Colonic mucosa (tissue), 4 donors: ENCODE data around the gene SYT6. TPM values are rescaled to one million over a fixed set of nuclear protein-coding genes. Genes with fewer than 3 reads are reported as not detected.

Source experiments
- DNase-seq: peaks from one replicate; pipeline ENCODE4 v3.0.0-alpha.2; 2020
- H3K27ac ChIP-seq: fragments of 200-600 bp; one replicate; pipeline ENCODE4 v1.8.0; 2021
- H3K27me3 ChIP-seq: fragments of 200-600 bp; one replicate; pipeline ENCODE4 v1.8.0; 2021
- H3K36me3 ChIP-seq: fragments of 200-600 bp; one replicate; pipeline ENCODE4 v1.8.0; 2021
- H3K4me1 ChIP-seq: fragments of 200-600 bp; one replicate; pipeline ENCODE4 v1.8.0; 2021; ENCODE audit warnings: mild to moderate bottlenecking
- H3K4me3 ChIP-seq: fragments of 200-600 bp; one replicate; pipeline ENCODE4 v1.8.0; 2021
- H3K9ac ChIP-seq, 2 donors: one replicate each; pipeline ENCODE4 v1.7.0; 2013; ENCODE audit warnings: control low read depth in 2 of 2, low read depth in 2 of 2, low read length in 2 of 2
- H3K9me3 ChIP-seq: fragments of 200-600 bp; one replicate; pipeline ENCODE4 v1.8.0; 2021
- CTCF ChIP-seq: fragments of 200-600 bp; IDR thresholded peaks from one replicate; pipeline ENCODE4 v1.8.0; 2022; ENCODE audit warnings: antibody characterized with exemption, mild to moderate bottlenecking
- intact Hi-C: fragments of 100-400 bp; cut with DNase I; formaldehyde crosslinking; loops from one replicate; pipeline ENCODE4 v1.14.1; 2022
- total RNA-seq, 2 donors: library from RNA; stranded (reverse); fragmentation: NEBNext Ultra II Directional in 1 of 2; extraction: Animal tissue kit (Norgen Biotek cat#: 25700) in 1 of 2; gene quantifications; one replicate each; pipeline ENCODE4 v1.2.1, GENCODE V29; 2021
- donor health status: healthy.
- donor health status: DM: no; HTN: no; CAD: no.
- donor health status: DM: no; HTN: no; CAD: no.

The SYT6 gene
- total RNA-seq, 2 donors from 2014 or later: 0.22 to 0.35 TPM

GRCh38 chr1:114094675-114095074, 59.0 kb downstream of the SYT6 start:
- Histone ChIP-seq H3K9me3 (no peaks in the 10 kb centered on the region), H3K9ac (no peak overlapping the region), H3K4me3 (no peak overlapping the region), H3K4me1 (no peaks in the 10 kb centered on the region), H3K27me3 (no peaks in the 10 kb centered on the region), H3K27ac (no peak overlapping the region), H3K36me3 (no peaks in the 10 kb centered on the region)
- intact Hi-C loops: loop anchor here (10.0 kb wide), 1 partner anchor 190 kb away; no protein-coding TSS in a partner anchor
- TF ChIP-seq CTCF: no peak
- no peak for DNase-seq

- Histone ChIP-seq H3K9ac (no peak overlapping the region), H3K9me3 (no peaks in the 10 kb centered on the region), H3K4me1 (no peaks in the 10 kb centered on the region), H3K36me3 (no peaks in the 10 kb centered on the region), H3K4me3 (no peak overlapping the region), H3K27me3 (no peaks in the 10 kb centered on the region), H3K27ac (no peak overlapping the region)
- no peak for DNase-seq
- intact Hi-C loops: loop anchor here (10.0 kb wide), 1 partner anchor 191 kb away; no protein-coding TSS in a partner anchor
- TF ChIP-seq CTCF: no peak
Measured at GRCh38 chr1:114094363-114094634, 59.4 kb downstream of the SYT6 start.

- no peak overlapping the region for H3K27ac ChIP-seq
- no peaks in the 10 kb centered on the region for H3K36me3 ChIP-seq
- intact Hi-C loops: loop anchor here (10.0 kb wide), 1 partner anchor 191 kb away; no protein-coding TSS in a partner anchor
- no peaks in the 10 kb centered on the region for H3K4me1 ChIP-seq
- H3K4me3 ChIP-seq: no peak overlapping the region
- no peak for DNase-seq
- no peak overlapping the region for H3K9ac ChIP-seq
- no peaks in the 10 kb centered on the region for H3K27me3 ChIP-seq
- no peak for TF ChIP-seq CTCF
- H3K9me3 ChIP-seq: no peaks in the 10 kb centered on the region
Measured at GRCh38 chr1:114093624-114094362, 59.9 kb downstream of the SYT6 start.

- H3K9me3 ChIP-seq: no peaks in the 10 kb centered on the region
- intact Hi-C loops: loop anchor here (10.0 kb wide), 1 partner anchor 192 kb away; no protein-coding TSS in a partner anchor
- H3K27ac ChIP-seq: no peak overlapping the region
- no peak overlapping the region for H3K4me3 ChIP-seq
- H3K27me3 ChIP-seq: no peaks in the 10 kb centered on the region
- no peak overlapping the region for H3K9ac ChIP-seq
- no peaks in the 10 kb centered on the region for H3K4me1 ChIP-seq
- no peaks in the 10 kb centered on the region for H3K36me3 ChIP-seq
- DNase-seq: no peak
- no peak for TF ChIP-seq CTCF
Measured at GRCh38 chr1:114092186-114093062, 61.2 kb downstream of the SYT6 start.

- no peak for DNase-seq
- no peak overlapping the region for H3K9ac ChIP-seq
- H3K9me3 ChIP-seq: no peaks in the 10 kb centered on the region
- intact Hi-C loops: loop anchor here (10.0 kb wide), 1 partner anchor 193 kb away; no protein-coding TSS in a partner anchor
- H3K4me3 ChIP-seq: no peak overlapping the region
- H3K36me3 ChIP-seq: no peaks in the 10 kb centered on the region
- no peaks in the 10 kb centered on the region for H3K4me1 ChIP-seq
- H3K27me3 ChIP-seq: no peaks in the 10 kb centered on the region
- no peak for TF ChIP-seq CTCF
- H3K27ac ChIP-seq: no peak overlapping the region
Measured at GRCh38 chr1:114091711-114092110, 62.0 kb downstream of the SYT6 start.
